K562 (cell line): ENCODE data around the gene TMEM117. TPM values are rescaled to one million over a fixed set of nuclear protein-coding genes. Genes with fewer than 3 reads are reported as not detected.

Experiments used
- ATAC-seq: fragments of 200-7000 bp; cut with Tn5 transposase; 3 replicates; pipeline ENCODE4 v1.9.1; 2020; ENCODE audit warnings: moderate library complexity
- BruUV-seq: library from RNA; stranded (reverse); fragments of 400-500 nt; replicated peaks from 2 replicates; lab custom pipeline; 2021; lab: Mats Ljungman, UMichigan
- CTCF ChIA-PET: fragments of 300-600 bp; formaldehyde crosslinking; extraction: SDS; loops from one replicate; lab custom pipeline; 2021; ENCODE audit warnings: low intra/inter-chr PET ratio; lab: Yijun Ruan, JAX
- POLR2A ChIA-PET: fragments of 300-600, 350-650 bp; sonication (Branson Sonifier 250); formaldehyde crosslinking; extraction: SDS; loops from one replicate; lab custom pipeline; 2021; ENCODE audit warnings: antibody characterized with exemption, inconsistent platforms; lab: Yijun Ruan, JAX
- DNase-seq, 4 experiments: peaks; one replicate each; pipeline versions ENCODE4 v3.0.0 to v3.0.0-alpha.2; 2011 to 2018; ENCODE audit warnings: low spot score in 3 of 4, mixed read lengths in 3 of 4; ENCODE audit errors: extremely low read depth in 1 of 4
- FAIRE-seq: peaks from 2 replicates; lab custom pipeline; 2011; peaks lifted over from hg19 to GRCh38; lab: Jason Lieb, UNC
- H2AFZ ChIP-seq: 2 replicates; pipeline ENCODE4 v1.6.0; 2011; ENCODE audit warnings: low read depth, low read length, control low read depth, inconsistent platforms
- H3K27ac ChIP-seq: fragments of 200-600 bp; 3 replicates; pipeline ENCODE4 v1.8.0; 2011; ENCODE audit warnings: low read depth, mild to moderate bottlenecking, control low read depth, inconsistent platforms, low read length, moderate library complexity, mixed read lengths; ENCODE audit errors: extremely low read depth
- H3K27me3 ChIP-seq, 2 experiments: fragments of 300-600 bp in 1 of 2; 2 replicates in 1 of 2; 3 replicates in 1 of 2; pipeline versions ENCODE4 v1.6.0 to v1.8.0; 2011; ENCODE audit warnings: inconsistent platforms in 2 of 2, low read length in 2 of 2, mild to moderate bottlenecking in 1 of 2, mixed read lengths in 1 of 2, moderate library complexity in 1 of 2; ENCODE audit not compliant: control insufficient read depth in 2 of 2, insufficient read depth in 2 of 2
- H3K36me3 ChIP-seq: fragments of 300-600 bp; 3 replicates; pipeline ENCODE4 v1.8.0; 2011; ENCODE audit warnings: mild to moderate bottlenecking, low read length, inconsistent platforms; ENCODE audit not compliant: control insufficient read depth, insufficient read depth
- H3K4me1 ChIP-seq, 2 experiments: fragments of 200-600 bp in 1 of 2; replicated peaks in 1 of 2; 2 replicates in 1 of 2; 3 replicates in 1 of 2; pipeline versions ENCODE4 v1.5.1 to v1.8.0; 2011; ENCODE audit warnings: inconsistent platforms in 2 of 2, low read length in 2 of 2, mild to moderate bottlenecking in 1 of 2, mixed read lengths in 1 of 2, moderate library complexity in 1 of 2; ENCODE audit not compliant: control insufficient read depth in 2 of 2, insufficient read depth in 2 of 2
- H3K4me2 ChIP-seq: 2 replicates; pipeline ENCODE4 v1.6.1; 2011; ENCODE audit warnings: low read length, control low read depth, inconsistent platforms, mixed read lengths; ENCODE audit not compliant: insufficient read depth
- H3K4me3 ChIP-seq: fragments of 200-600 bp; sonication (generic), shearing (Covaris generic); 2 replicates; pipeline ENCODE4 v1.5.1; 2016; ENCODE audit warnings: control low read depth, inconsistent platforms
- H3K79me2 ChIP-seq: fragments of 200-600 bp; 3 replicates; pipeline ENCODE4 v1.8.0; 2011; ENCODE audit warnings: low read length, inconsistent platforms; ENCODE audit not compliant: control insufficient read depth, insufficient read depth
- H3K9ac ChIP-seq, 2 experiments: 2 replicates each; pipeline versions ENCODE4 v1.6.0 to v1.6.1; 2011; ENCODE audit warnings: low read depth in 2 of 2, low read length in 2 of 2, control low read depth in 1 of 2, inconsistent platforms in 1 of 2, mild to moderate bottlenecking in 1 of 2, mixed read lengths in 1 of 2; ENCODE audit not compliant: insufficient read depth in 1 of 2
- H3K9me1 ChIP-seq: one replicate; pipeline ENCODE4 v1.6.0; 2011; ENCODE audit warnings: inconsistent platforms, mild to moderate bottlenecking, low read length, moderate library complexity; ENCODE audit not compliant: control insufficient read depth, insufficient read depth
- H3K9me3 ChIP-seq: replicated peaks from 2 replicates; pipeline ENCODE4 v1.5.1; 2011; ENCODE audit warnings: low read depth, low read length, inconsistent platforms; ENCODE audit not compliant: control insufficient read depth, insufficient read depth
- H4K20me1 ChIP-seq: replicated peaks from 2 replicates; pipeline ENCODE4 v1.6.1; 2011; ENCODE audit warnings: low read length, inconsistent platforms, mixed read lengths; ENCODE audit not compliant: control insufficient read depth, insufficient read depth
- DIDO1 ChIP-seq: fragments of 450-650 bp; IDR thresholded peaks from 2 replicates; pipeline ENCODE4 v1.6.1; 2016; ENCODE audit warnings: low read depth, missing biosample characterization, missing genetic modification characterization
- MEF2D ChIP-seq: conservative IDR thresholded peaks from 2 replicates; pipeline ENCODE4 v1.6.1; 2016; ENCODE audit warnings: low read depth, missing genetic modification characterization, missing compliant biosample characterization
- SMC3 ChIP-seq: conservative IDR thresholded peaks from 2 replicates; pipeline ENCODE4 v1.6.1; 2011; ENCODE audit warnings: low read depth, low read length, improper control_type of control experiment; ENCODE audit not compliant: insufficient read depth
- ZNF436 ChIP-seq: fragments of 250-450, 450-650 bp; sonication (Bioruptor Pico); formaldehyde crosslinking; IDR thresholded peaks from 2 replicates; pipeline ENCODE4 v1.7.0; 2020; ENCODE audit warnings: mild to moderate bottlenecking
- WGBS: fragments of 100-300 bp; shearing (Covaris generic); methylation state at CpG from one replicate; pipeline ENCODE4 v1.1.6; 2016; ENCODE audit warnings: low coverage, mixed read lengths; ENCODE audit not compliant: insufficient coverage; ENCODE audit errors: missing lambda C conversion rate; 5-methylcytosine and 5-hydroxymethylcytosine counted together
- in situ Hi-C: fragments of 300-500 bp; cut with MboI; formaldehyde crosslinking; loops from 4 replicates; pipeline ENCODE4 v1.15.0; 2018; ENCODE audit warnings: inconsistent platforms, mixed read lengths
- intact Hi-C: fragments of 100-400 bp; cut with micrococcal nuclease; formaldehyde crosslinking; loops from 2 replicates; pipeline ENCODE4 v1.14.2; 2022
- polyA plus RNA-seq, 8 experiments: library from polyadenylated mRNA; depleted of rRNA in 4 of 8; stranded (reverse) in 5 of 8; unstranded in 3 of 8; fragments of >200 nt; fragmentation: Nextera tagmentation in 2 of 8; fragmentation: Illumina TruSeq in 1 of 8; extraction: Ambion mirVana in 2 of 8; extraction: Trizol in 1 of 8; gene quantifications; 2 replicates each; pipeline versions ENCODE4 v1.2.1 to v1.2.3, GENCODE V29; 2011 to 2014; ENCODE audit warnings: inconsistent platforms in 1 of 8, missing spikeins in 1 of 8
- total RNA-seq, 7 experiments: library from RNA; depleted of rRNA in 6 of 7; stranded (reverse); fragments of >200 nt in 6 of 7; fragmentation: Illumina TruSeq in 2 of 7; extraction: Trizol in 2 of 7; gene quantifications; 2 replicates each; pipeline versions ENCODE4 v1.2.1 to v1.2.3, GENCODE V29; 2011 to 2021; ENCODE audit warnings: low replicate concordance in 1 of 7

Gene TMEM117
- total and polyA plus RNA-seq, 9 of the 15 experiments (the other 6 are each of a cell fraction or from before 2014, with no cell fraction given): 0.31 to 2.8 (median 1.0) TPM

DNA sequence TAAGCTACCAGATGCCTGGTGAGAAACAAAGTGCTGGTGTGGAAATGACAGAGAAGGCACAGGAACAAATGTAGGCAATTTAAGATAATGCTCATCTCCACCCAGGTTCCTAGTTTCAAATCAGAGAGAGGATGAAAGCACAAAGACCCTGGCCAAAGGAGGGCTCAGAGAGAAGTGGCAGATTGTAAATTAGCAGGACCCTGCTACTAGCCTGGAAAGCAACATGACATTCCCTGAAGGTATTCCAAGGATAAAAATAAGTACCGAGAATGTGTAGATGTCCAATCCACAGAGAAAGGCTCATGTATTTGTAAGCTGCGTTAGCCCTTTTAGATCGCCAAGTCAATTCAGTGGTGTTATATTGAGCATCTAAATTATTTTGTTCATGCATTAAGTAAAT is 324.0 kb downstream of the TMEM117 start:
- H4K20me1 ChIP-seq: no peaks in the 10 kb centered on the region
- intact Hi-C loops (no loop called here), in situ Hi-C loops (no loop called here)
- 0% methylated on average over 3 of the region's 3 CpGs for WGBS
- ChIA-PET POLR2A (no interaction called here), CTCF (no interaction called here)
- DNase-seq (no peak), ATAC-seq (no peak), FAIRE-seq (no peak)
- H3K36me3 ChIP-seq: no peaks in the 10 kb centered on the region
- no peaks in the 10 kb centered on the region for H3K9me1 ChIP-seq
- H3K27ac ChIP-seq: no peak overlapping the region
- H3K9ac ChIP-seq: no peak overlapping the region
- no TSS peak for BruUV-seq
- H3K4me3 ChIP-seq: no peak overlapping the region
- no peaks in the 10 kb centered on the region for H3K4me1 ChIP-seq
- no peak overlapping the region for H3K4me2 ChIP-seq
- no peak overlapping the region for H2AFZ ChIP-seq
- H3K9me3 ChIP-seq: no peaks in the 10 kb centered on the region
- no peaks in the 10 kb centered on the region for H3K79me2 ChIP-seq
- H3K27me3 ChIP-seq: no peaks in the 10 kb centered on the region
- TF ChIP-seq ZNF436: no peak

- Histone ChIP-seq H3K9me1 (no peaks in the 10 kb centered on the region), H3K27ac (no peak overlapping the region), H4K20me1 (no peaks in the 10 kb centered on the region), H3K4me1 (no peaks in the 10 kb centered on the region), H3K9me3 (no peaks in the 10 kb centered on the region), H3K36me3 (no peaks in the 10 kb centered on the region), H2AFZ (no peak overlapping the region), H3K4me2 (no peak overlapping the region), H3K9ac (no peak overlapping the region), H3K79me2 (no peaks in the 10 kb centered on the region), H3K4me3 (no peak overlapping the region), H3K27me3 (no peaks in the 10 kb centered on the region)
- no peak for TF ChIP-seq DIDO1
- TF ChIP-seq MEF2D: no peak
- no peak for TF ChIP-seq SMC3
- ChIA-PET CTCF (no interaction called here), POLR2A (no interaction called here)
- in situ Hi-C loops (no loop called here), intact Hi-C loops (no loop called here)
- ATAC-seq (no peak), FAIRE-seq (no peak), DNase-seq (no peak)
- 2% methylated on average over 3 of the region's 3 CpGs for WGBS
- BruUV-seq: no TSS peak
Observed at GRCh38 chr12:44162961-44163360, 327.1 kb downstream of the TMEM117 start.
